Measurements from ENCODE around the gene SNX1. TPM values are rescaled to one million over a fixed set of nuclear protein-coding genes. Genes with fewer than 3 reads are reported as not detected.
A peak's percentile ranks its signal among the peaks of the same experiment; 100 is the strongest.

SNX1 gene
- total RNA-seq, 2 donors from 2014 or later, result 54.5 to 63.0 TPM

- Mint-ChIP-seq H3K9me3 (no peaks in the 10 kb centered on the region), H3K4me3 (peak overlapping the region; percentile 83), H3K4me1 (peaks cover 50% of the 10 kb centered on the region), H3K27ac (peak overlapping the region; percentile 87), H3K36me3 (ENCODE audit: low read depth) (peaks cover 22% of the 10 kb centered on the region), H3K27me3 (ENCODE audit: insufficient read depth) (no peaks in the 10 kb centered on the region)
- WGBS, 2 experiments (ENCODE audit: insufficient coverage in 1 of 2, insufficient read length in 1 of 2), result 78 to 80% methylated on average over 11 to 14 of the region's 14 CpGs
- Histone ChIP-seq H3K4me1 (ENCODE audit: control insufficient read depth, insufficient read depth, low read length) (peaks cover 13% of the 10 kb centered on the region), H3K4me3 (ENCODE audit: low read length) (peak overlapping the region; percentile 78), H3K36me3 (ENCODE audit: control insufficient read depth, insufficient read depth, low read length) (peaks cover 16% of the 10 kb centered on the region), H3K27ac (ENCODE audit: low read depth, low read length) (peak overlapping the region; percentile 63), H3K9me3 (ENCODE audit: control insufficient read depth, low read length) (no peaks in the 10 kb centered on the region), H3K27me3 (ENCODE audit: control insufficient read depth, insufficient read depth, low read length, poor library complexity, severe bottlenecking) (no peaks in the 10 kb centered on the region), H3K9ac (ENCODE audit: extremely low read depth, low read length, poor library complexity, severe bottlenecking) (no peak overlapping the region)
- DNase-seq, result peak; percentile 55
- no peak for TF ChIP-seq CTCF (conservative IDR thresholded peaks at IDR 0.05)
These were observed 68.0 kb downstream of the SNX1 start for GRCh38 chr15:64163659-64164362.

- peaks cover 13% of the 10 kb centered on the region for H3K4me1 ChIP-seq (ENCODE audit: control insufficient read depth, insufficient read depth, low read length)
- H3K27ac Mint-ChIP-seq, result peak overlapping the region; percentile 87
- no peak overlapping the region for H3K4me3 ChIP-seq (ENCODE audit: low read length)
- peaks cover 16% of the 10 kb centered on the region for H3K36me3 Mint-ChIP-seq (ENCODE audit: low read depth)
- no peak overlapping the region for H3K9ac ChIP-seq (ENCODE audit: extremely low read depth, low read length, poor library complexity, severe bottlenecking)
- no peak for DNase-seq
- 84 to 90% methylated on average over 4 of the region's 4 CpGs for WGBS, 2 experiments (ENCODE audit: insufficient coverage in 1 of 2, insufficient read length in 1 of 2)
- H3K36me3 ChIP-seq (ENCODE audit: control insufficient read depth, insufficient read depth, low read length), result peaks cover 10% of the 10 kb centered on the region
- no peaks in the 10 kb centered on the region for H3K9me3 ChIP-seq (ENCODE audit: control insufficient read depth, low read length)
- TF ChIP-seq CTCF (conservative IDR thresholded peaks at IDR 0.05), result no peak
- H3K27ac ChIP-seq (ENCODE audit: low read depth, low read length), result no peak overlapping the region
- peaks cover 50% of the 10 kb centered on the region for H3K4me1 Mint-ChIP-seq
- no peaks in the 10 kb centered on the region for H3K27me3 ChIP-seq (ENCODE audit: control insufficient read depth, insufficient read depth, low read length, poor library complexity, severe bottlenecking)
- H3K4me3 Mint-ChIP-seq, result no peak overlapping the region
- no peaks in the 10 kb centered on the region for H3K9me3 Mint-ChIP-seq
- H3K27me3 Mint-ChIP-seq (ENCODE audit: insufficient read depth), result no peaks in the 10 kb centered on the region
These were observed 68.7 kb downstream of the SNX1 start for GRCh38 chr15:64164436-64164835.

GRCh38 chr15:64166102-64166890, 70.5 kb downstream of the SNX1 start:
- Mint-ChIP-seq H3K4me1 (peaks cover 45% of the 10 kb centered on the region), H3K36me3 (ENCODE audit: low read depth) (peaks cover 21% of the 10 kb centered on the region), H3K27ac (no peak overlapping the region), H3K4me3 (no peak overlapping the region), H3K9me3 (no peaks in the 10 kb centered on the region), H3K27me3 (ENCODE audit: insufficient read depth) (no peaks in the 10 kb centered on the region)
- no peaks in the 10 kb centered on the region for H3K9me3 ChIP-seq (ENCODE audit: control insufficient read depth, low read length)
- no peaks in the 10 kb centered on the region for H3K27me3 ChIP-seq (ENCODE audit: control insufficient read depth, insufficient read depth, low read length, poor library complexity, severe bottlenecking)
- TF ChIP-seq CTCF (conservative IDR thresholded peaks at IDR 0.05), result no peak
- H3K36me3 ChIP-seq (ENCODE audit: control insufficient read depth, insufficient read depth, low read length), result peaks cover 17% of the 10 kb centered on the region
- WGBS, 2 experiments (ENCODE audit: insufficient coverage in 1 of 2, insufficient read length in 1 of 2), result 95 to 96% methylated on average over 4 of the region's 5 CpGs
- H3K27ac ChIP-seq (ENCODE audit: low read depth, low read length), result no peak overlapping the region
- H3K9ac ChIP-seq (ENCODE audit: extremely low read depth, low read length, poor library complexity, severe bottlenecking), result no peak overlapping the region
- H3K4me3 ChIP-seq (ENCODE audit: low read length), result no peak overlapping the region
- peaks cover 7% of the 10 kb centered on the region for H3K4me1 ChIP-seq (ENCODE audit: control insufficient read depth, insufficient read depth, low read length)
- DNase-seq, result no peak
